Muscle of back (tissue), 11 donors: Measurements from ENCODE around the gene SND1. TPM values are rescaled to one million over a fixed set of nuclear protein-coding genes. Genes with fewer than 3 reads are reported as not detected.

Source experiments
- DNase-seq, 3 donors: peaks; one replicate each; pipeline versions ENCODE4 v3.0.0 to v3.0.0-alpha.2; 2013
- polyA plus RNA-seq, 10 donors: library from polyadenylated mRNA; unstranded; fragments of 120-200 nt; gene quantifications; one replicate each; pipeline ENCODE4 v1.2.1, GENCODE V29; 2013; ENCODE audit not compliant: insufficient read length in 10 of 10

The SND1 gene
- polyA plus RNA-seq, 10 donors = 79.0 to 120 (median 98.4) TPM

DNA sequence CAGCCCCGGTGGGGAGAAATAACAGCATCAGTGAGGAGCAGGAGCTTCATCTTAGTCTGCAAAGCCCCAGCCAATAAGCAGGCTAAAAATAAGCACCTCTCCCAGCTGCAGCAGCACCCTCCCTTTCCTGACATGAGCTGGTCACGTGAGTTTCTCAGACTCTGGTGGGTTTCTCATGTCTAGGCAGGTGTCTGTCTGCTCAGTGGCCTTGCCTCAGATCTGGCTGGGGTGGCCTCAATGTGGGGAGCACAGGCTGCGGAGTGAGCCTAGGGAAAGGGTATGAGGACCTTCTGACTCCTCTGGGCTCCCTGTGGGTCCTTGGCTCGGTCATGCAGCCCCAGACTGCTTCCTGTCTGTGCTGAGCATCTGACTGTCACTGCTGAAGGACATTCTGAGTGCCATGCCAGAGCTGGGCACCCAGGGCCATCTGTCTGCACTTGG is 460.8 kb downstream of the SND1 start:
- DNase-seq = no peak

DNA sequence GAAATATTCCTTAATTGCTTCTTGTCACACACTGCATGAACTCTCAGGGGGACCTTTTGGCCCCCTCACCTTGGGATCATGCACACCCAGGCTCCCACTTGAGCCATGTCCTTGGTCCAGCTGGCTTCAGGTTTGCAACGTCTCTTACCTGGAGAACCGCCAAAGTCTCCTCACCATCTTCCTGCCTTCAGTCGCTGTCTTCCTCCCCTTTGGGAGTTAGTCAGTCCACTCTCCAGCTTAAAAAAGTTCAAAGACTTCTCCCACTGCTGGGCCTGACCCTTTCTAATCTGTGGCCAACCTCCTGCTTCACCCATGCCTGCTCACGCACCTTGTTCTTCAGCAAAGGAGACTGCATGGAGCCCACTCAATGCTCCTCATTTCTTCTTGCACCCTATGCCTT is 461.8 kb downstream of the SND1 start:
- DNase-seq = no peak

DNA sequence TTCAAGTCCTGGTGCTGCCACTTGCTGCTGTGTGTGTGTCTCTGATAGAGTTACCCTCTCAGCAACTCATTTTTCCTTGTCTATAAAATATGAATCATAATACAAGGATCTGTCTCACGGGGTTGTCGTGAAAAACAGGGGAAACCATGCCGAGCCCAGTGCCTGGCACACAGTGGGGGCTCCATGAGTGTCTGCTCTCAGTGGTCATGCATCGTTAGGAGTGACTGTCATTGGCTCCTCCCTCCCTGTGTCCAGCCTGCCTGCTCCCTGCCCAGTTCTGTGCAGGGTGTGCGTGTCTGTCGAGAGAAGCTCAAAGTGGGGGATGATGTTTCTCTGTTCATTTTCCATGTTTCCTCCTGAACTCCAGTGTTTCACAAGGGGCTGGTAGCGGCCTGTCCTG is 462.8 kb downstream of the SND1 start:
- DNase-seq = no peak

DNA sequence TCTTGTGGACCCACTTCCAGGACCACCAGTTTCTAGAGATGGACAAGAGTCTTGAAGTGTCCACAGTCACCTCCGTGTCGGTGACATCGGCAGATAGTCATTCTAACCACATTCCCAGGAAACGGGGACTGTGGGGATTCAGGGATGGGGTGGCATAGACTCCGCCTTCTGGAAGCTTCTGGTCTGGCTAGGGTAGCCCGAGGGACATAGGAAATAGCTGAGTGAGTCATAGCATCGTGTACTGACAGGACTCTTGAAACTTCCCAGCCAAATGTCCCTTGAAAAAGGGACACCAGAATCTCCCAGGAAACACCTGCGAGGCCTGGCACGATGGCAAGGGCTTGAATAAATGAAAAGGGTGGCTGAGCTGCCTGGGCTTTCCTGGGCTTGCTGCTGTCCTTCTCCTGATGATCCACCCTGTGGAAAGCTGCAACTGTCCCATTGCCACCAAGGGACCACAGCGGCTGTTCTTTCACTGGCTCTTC is 463.4 kb downstream of the SND1 start:
- no peak for DNase-seq

DNA sequence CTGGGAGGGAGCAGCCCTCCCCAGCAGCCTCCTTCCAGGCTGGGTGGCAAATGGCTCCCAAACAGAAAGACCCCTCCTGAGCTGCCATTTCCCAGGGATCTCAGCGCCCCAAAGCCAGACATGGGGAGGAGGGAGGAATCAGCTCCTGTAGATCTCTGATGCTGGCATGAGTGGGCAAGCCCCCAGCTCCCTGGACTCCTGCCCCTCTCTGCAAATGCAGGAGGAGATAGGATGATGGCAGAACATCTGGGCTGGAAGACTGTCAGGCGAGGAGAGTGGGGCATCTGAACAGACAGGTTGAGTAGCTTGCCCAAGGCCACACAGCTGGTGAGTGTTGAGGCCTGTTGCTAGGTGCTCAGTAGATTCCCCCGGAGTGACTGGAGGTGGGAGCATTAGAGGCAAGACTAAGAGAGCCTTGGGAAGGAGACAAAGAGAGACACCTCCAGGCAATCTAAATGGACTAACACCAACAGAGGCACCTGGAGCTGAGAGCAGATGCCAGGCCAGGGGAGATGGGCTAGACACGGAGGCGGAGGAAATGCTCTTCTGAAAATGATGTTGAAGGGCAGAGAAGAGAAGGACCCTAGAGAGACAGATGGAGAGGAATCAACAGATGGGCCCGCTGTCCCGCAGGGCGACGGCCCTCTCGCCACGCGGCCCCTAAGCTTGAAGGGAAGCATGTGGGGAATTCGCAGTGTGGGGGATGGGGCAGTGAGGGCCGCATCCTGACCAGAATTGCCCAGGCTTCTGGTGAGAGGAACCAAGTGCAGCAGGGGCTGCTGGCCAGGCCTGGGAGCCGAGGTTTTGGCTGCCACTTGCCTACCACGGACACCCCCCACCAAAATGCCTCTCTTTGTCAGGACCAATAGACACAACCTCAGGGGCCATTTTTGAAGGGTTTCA is 464.1 kb downstream of the SND1 start:
- DNase-seq = no peak

DNA sequence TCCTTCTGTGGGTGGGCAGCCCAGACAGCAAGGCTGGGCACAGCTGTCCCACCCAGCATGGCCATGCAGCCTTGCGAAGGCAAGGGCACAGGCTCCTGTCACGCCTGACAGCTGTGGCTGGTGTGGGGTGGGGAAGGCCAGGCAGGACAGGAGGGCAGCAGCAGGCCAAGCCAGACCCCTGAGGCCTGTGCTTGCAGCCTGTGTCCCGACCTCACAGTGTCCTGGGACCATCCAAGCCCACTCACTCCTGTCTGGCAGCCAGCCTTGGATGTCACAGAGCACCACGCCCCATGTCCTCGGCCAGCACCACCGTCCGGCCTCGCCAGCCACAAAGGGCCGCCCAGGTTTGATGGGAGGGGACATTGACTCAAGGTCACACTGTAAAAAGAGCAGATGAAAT is 464.7 kb downstream of the SND1 start:
- no peak for DNase-seq

DNA sequence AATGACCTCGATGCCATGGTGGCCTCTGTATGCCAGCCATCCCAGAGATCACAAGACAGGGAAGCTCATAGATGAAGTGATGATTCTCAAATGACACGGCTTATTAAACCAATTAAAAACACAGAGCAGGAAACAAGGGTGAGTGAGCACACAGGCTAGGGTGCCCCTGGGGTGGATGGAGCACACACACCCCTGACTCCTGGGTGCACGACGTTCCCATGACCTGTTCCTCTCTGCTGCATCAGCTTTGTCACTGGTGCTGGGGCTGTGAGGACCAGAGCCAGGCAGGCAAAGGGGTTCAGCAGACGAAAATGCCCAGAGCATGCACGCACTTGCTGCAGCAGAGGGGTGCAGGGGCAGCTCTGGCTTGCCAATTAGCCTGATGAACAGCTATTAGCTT is 465.7 kb downstream of the SND1 start:
- DNase-seq = no peak

DNA sequence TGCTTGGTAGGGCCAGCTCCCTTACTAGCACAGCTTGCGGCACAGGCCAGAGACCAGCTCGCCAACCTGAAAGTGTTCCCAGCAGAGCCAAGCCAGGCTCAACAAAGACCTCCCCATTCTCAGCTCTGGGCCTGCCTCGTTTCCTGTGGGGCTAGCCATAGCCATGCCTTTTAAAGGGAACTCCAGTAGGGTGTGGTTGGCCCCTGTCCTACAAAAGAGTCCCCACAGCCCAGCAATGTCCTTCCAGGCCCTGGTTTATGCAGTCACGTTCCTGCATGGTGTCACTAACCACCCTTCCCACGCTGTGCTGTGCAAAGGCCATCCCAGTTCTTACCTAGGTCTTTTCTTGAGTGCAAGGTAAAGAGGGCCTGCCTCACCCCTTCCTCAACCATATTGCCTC is 467.0 kb downstream of the SND1 start:
- DNase-seq = no peak

DNA sequence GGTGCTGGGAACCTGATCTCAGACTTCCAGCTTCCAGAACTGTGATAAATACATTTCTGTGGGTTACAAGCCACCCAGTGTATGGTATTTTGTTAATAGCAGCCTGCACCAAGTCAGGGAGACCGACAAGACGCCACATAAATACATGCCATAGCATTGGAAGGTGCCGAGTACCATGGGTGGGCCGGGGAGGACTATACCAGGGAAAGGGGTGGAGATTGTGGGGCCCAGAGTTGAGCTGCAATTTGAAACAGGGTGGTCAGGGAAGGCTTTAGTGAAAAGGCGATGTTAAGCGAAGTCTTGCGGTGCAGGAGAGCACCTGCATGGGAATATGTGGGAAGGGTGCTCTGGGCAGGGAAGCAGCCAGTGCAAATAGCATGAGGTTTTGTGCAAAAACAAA is 468.1 kb downstream of the SND1 start:
- DNase-seq = no peak

DNA sequence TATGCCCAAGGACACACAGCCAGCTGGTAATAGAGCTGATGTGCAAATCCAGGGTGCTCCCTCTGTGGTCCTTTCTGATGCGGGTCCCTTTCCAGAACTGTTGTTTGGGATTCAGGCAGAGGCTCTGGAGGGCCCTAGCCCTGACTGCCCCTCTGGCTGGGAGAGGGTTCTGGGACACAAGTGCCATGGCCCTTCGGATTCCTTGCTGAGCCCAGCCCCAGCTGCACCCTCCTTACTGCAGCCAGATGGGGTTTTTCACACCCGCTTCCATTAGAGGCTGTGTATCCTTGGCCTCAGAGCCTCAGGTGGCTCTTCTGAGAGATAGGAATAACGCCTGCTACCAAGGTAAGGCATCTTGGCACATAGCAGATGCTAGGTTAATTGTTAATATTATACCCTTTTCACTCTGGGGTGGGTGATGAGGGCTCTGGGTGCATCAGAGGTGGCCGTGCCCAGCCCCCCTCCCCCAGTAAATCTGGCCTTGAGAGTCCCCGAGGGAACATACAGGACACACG is 469.0 kb downstream of the SND1 start:
- no peak for DNase-seq

DNA sequence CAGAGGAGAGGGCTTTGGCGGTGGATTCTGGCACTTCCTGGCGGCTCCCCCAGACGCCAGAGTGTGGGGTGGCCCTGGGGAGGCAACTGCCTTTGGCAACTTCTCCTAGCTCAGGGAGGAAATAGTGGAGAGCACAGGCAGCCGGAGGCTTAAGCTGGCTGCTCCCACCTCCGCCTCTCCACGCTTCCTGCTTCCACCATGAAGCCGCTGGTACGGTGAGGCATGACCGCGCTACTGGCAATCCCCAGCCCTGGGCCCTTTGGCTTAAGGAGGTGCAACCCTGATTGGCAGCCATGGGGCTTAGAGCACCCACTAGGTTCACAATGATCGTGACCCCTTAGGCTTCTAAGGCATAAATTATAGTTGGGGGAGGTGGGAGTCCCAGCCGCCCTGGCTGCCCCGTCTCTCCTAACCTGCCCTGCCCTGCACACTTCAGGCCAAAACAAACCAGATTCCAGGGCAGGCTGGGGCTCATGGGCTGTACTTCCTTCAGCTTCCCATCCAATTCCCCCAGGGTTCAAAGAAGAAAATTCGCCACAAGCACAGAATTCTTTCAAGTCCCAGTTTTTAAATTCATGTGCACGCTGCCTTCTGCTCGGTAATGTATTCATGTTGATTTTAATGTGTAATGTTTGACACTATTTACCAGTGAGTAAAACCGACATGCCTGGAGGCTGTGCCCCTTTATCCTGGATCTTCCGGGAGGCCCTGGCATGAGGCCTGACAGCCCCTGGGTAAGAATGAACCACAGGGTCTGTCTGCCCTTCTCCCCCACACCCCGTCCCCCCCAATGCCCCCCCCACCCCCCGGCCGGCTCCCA is 469.9 kb downstream of the SND1 start:
- peak in 1 of 3 donors; percentile 56 for DNase-seq

DNA sequence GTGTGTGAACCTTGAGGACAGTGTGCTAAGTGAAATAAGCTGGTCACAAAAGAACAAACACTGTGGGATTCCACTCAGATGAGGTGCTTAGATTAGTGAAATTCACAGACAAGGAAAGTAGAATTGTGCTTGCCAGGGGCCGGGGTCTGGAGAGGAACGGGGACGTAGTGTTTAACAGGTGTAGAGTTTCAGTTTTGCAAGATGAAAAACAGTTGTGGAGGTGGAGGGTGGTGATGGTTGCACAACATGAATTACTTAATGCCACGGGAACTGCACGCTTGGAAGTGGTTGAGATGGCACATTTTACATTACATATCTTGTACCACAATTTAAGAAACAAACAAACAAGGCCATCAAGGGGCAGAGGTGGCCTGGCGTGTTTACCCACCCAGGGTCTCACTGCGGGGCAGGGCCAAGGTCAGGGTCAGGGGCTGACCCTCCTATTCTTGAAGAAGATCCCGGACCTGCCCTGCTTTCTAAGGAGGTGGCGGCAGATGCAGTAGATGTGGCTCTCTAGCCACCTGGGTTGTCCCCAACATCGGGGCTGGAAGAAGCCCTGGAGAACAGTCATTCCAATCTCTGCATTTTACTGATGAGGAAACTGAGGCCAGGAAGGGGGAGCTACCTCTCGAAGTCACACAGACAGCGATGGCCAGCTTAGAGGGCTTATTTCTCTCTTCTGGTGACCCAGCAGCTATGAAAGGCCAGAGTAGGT is 470.7 kb downstream of the SND1 start:
- no peak for DNase-seq

DNA sequence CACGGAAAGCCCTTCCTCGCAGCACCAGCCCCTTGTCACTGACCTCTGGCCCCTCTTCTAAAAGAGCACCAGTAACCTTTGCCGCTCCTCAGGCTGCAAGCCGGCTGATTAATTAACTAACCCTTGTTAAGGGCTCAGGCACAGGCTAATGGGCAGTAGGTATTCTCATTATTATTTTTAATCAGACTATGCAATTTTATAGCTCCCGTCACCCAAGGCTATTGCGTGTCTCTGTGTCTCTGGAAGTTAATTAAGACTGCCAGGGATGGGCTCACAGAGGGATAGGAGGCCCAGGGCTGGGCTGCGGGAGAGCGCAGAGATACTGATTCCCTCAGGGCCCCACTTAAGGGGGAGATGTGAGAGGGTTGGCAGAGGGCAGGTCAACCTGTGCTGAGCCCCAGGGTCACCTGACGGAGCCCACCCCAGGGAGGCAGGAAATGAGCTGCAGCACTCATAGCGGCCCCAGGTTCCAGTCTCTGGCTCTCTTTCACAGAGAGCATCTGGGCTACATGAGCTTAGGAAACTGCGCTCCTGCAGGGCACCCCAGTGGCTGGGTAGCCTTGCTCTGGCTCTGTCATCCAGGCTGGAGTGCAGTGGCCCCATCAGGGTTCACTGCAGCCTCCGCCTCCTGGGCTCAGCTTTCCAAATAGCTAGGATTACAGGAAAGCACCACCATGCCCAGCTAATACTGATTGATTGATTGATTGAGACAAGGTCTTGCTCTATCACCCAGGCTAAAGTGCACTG is 471.5 kb downstream of the SND1 start:
- no peak for DNase-seq

DNA sequence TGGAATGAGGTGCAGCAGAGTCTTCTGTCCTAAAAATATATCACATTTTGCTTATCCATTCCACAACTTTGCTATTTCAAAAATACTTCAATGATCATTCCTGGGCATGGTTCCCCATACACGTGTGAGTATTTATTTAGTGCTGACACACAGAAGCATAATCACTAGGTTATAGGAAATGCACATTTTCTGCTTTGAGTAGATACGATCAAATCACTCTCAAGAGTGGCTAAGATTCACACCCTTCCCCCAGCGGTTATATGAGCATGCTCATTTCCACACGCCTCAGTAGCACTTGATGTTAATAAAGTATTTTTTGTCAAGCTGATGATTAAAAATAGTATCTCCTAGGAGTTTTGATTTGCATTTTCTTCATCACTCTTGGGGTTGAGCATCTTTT is 472.8 kb downstream of the SND1 start:
- DNase-seq = no peak

DNA sequence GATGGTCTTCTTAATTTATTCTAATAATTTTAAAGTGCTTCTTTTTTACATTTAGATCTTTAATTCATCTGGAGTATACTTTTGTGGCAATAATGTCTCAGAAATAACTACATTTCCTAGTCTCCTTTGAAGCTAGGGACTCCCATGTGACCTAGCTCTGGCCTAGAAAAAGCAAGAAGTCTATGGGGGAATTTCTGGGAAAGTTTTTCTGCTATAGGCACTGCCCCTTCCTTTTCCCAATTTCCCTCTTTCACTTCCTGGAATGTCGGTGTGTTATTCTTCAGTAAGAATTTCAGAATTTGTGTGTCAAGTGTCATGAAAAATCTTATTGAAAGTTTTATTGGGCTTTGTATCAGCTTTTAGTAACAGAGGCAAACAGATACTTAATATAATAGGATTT is 473.8 kb downstream of the SND1 start:
- DNase-seq = no peak

DNA sequence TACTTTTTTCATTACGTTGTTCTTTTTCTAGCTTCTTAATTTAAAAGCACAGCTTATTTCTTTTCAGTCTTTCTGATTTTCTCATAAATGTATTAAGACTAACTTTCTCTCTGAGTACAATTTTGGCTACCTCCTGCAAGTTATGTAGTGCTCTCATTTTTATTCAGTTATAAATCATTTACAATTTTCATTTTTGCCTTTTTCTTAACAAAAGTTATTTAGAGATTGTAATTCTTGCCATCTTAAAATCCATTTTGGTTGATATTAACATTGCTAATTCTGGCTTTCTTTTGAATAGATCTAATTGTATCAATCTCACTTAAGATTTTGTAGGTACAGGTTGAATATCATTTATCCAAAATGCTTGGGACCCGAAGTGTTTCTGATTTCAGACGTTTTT is 476.4 kb downstream of the SND1 start:
- no peak for DNase-seq

DNA sequence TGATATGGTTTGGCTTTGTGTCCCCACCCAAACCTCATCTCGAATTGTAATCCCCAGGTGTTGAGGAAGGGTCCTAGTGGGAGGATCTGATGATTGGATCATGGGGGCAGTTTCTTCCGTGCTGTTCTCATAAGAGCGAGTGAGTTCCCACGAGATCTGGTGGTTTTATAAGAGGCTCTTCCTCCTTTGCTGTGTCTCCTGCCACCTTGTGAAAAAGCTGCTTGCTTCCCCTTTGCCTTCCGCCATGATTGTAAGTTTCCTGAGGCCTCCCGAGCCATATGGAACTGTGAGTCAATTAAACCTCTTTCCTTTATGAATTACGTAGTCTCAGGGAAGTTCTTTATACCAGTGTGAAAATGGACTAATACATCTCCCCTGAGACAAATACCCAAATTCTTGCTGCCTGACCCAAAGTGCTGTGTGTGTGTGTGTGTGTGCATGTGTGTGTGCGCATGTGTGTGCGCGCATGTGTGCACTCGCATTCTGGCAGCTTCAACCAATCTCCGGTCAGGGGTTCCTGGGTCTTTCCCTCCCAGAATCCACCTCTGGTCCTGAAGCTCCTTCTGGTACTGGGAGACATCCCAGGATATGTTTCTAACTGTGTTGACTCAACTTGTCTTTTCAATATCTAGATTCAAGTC is 477.4 kb downstream of the SND1 start:
- DNase-seq = no peak

DNA sequence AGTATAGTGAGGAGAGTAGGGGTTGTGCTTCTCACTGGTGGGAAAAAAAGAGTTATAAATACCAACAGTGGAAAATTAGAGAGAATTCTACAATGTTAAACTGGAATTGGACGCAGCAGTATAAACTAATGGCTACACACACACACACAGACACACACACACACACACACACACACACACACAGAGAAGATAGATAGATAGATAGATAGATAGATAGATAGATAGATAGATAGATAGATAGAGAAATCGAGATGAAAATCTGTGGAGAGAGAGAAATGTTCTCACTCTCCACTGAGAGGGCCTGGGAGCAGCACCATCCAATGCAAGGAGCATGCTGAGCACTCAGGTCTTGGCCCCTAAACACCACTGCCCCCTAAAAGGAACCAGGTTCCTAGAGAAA is 479.1 kb downstream of the SND1 start:
- DNase-seq = no peak

DNA sequence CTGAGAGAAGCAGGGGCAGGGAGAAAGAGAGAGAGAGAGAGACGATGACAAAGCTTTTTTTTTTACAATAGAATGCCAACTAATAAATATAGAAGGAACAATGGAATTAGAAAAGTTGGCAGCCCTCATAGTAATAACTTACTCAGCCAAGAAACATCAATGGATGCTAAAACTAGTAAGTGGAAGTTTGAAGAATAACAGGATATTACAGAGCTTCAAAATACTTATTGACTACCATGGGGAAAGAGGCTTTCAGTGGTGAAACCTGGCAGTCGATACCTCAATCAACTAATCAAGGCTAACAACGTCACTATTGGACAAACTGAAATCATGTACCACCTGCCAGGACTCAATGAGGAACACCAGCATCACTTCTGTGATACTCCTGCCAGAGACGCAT is 479.7 kb downstream of the SND1 start:
- no peak for DNase-seq

DNA sequence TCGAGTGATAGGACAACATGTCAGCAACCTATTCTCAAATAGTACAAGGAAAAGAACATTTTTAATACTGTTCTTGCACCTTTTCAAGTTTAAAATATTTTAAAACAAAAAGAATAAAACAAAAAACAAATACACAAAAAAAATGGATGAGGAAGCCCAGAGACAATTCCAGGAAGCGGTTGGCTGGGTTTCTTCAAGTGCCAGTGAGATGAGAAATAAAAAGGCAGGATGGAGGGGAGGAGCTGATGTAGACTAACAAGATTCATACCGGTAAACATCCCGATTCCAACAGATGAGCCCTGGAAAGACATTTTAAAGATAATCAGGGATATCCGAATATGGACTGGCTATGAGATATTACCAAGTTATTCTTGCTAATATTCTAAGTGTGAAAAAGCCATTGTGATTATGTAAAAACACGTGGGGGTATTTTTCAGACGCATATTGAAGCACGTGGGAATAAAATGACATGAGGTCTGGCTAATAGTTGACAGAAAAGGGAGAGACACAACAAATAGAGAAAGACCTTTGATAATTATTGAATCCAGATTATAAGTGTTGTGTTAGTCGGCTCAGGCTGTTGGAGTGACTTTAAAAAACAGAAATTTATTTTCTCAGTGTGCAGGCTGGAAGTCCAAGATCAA is 480.6 kb downstream of the SND1 start:
- DNase-seq = no peak
